SK-N-SH (cell line): ENCODE data around the gene CENPT. TPM values are rescaled to one million over a fixed set of nuclear protein-coding genes. Genes with fewer than 3 reads are reported as not detected.

Source experiments
- CTCF ChIA-PET: fragments of 300-600, 350-600 bp; formaldehyde crosslinking; extraction: SDS; loops from one replicate; lab custom pipeline; 2021; lab: Yijun Ruan, JAX
- POLR2A ChIA-PET: fragments of 350-600 bp; sonication (Branson Sonifier 250); formaldehyde crosslinking; extraction: SDS; loops from one replicate; lab custom pipeline; 2020; ENCODE audit warnings: antibody characterized with exemption, inconsistent platforms; lab: Yijun Ruan, JAX
- DNase-seq: peaks from one replicate; pipeline ENCODE4 v3.0.0; 2012
- H2AFZ ChIP-seq: fragments of 200-600 bp; sonication (generic); 2 replicates; pipeline ENCODE4 v1.8.1; 2016; ENCODE audit warnings: antibody characterized with exemption, mild to moderate bottlenecking, low read depth
- H3F3A ChIP-seq: fragments of 200-600 bp; sonication (generic); replicated peaks from 2 replicates; pipeline ENCODE3; 2016; ENCODE audit warnings: antibody characterized with exemption, mild to moderate bottlenecking; ENCODE audit not compliant: insufficient read depth
- H3K27ac ChIP-seq, 2 experiments: fragments of 200-500 bp in 1 of 2; fragments of 200-600 bp in 1 of 2; sonication (Bioruptor generic) in 1 of 2; sonication (generic), shearing (Covaris generic) in 1 of 2; 2 replicates each; pipeline versions ENCODE4 v1.5.1 to v1.6.1; 2014 to 2016; ENCODE audit warnings: low read depth in 2 of 2, inconsistent platforms in 1 of 2, low read length in 1 of 2, mild to moderate bottlenecking in 1 of 2, mixed read lengths in 1 of 2
- H3K27me3 ChIP-seq: fragments of 200-600 bp; sonication (generic), shearing (Covaris generic); 2 replicates; pipeline ENCODE4 v1.6.1; 2016; ENCODE audit warnings: mixed run types; ENCODE audit not compliant: insufficient read depth
- H3K36me3 ChIP-seq, 2 experiments: fragments of 200-500 bp in 1 of 2; fragments of 200-600 bp in 1 of 2; sonication (Bioruptor generic) in 1 of 2; sonication (generic) in 1 of 2; replicated peaks in 1 of 2; 2 replicates each; pipeline versions ENCODE3 to v1.5.1; 2014 to 2016; ENCODE audit warnings: low read length in 1 of 2, mild to moderate bottlenecking in 1 of 2; ENCODE audit not compliant: insufficient read depth in 2 of 2, control insufficient read depth in 1 of 2
- H3K4me1 ChIP-seq, 2 experiments: fragments of 200-500 bp in 1 of 2; fragments of 200-600 bp in 1 of 2; sonication (Bioruptor generic) in 1 of 2; sonication (generic), shearing (Covaris generic) in 1 of 2; 2 replicates each; pipeline versions ENCODE4 v1.5.1 to v1.6.1; 2014 to 2016; ENCODE audit warnings: low read depth in 1 of 2, low read length in 1 of 2, mixed run types in 1 of 2; ENCODE audit not compliant: insufficient read depth in 2 of 2, control insufficient read depth in 1 of 2
- H3K4me2 ChIP-seq: fragments of 200-600 bp; sonication (generic), shearing (Covaris generic); 2 replicates; pipeline ENCODE4 v1.6.1; 2017; ENCODE audit warnings: mixed run types
- H3K4me3 ChIP-seq, 2 experiments: fragments of 200-500 bp in 1 of 2; fragments of 200-600 bp in 1 of 2; sonication (Bioruptor generic) in 1 of 2; sonication (generic), shearing (Covaris generic) in 1 of 2; 2 replicates each; pipeline versions ENCODE4 v1.5.1 to v1.8.1; 2014 to 2016; ENCODE audit warnings: low read depth in 2 of 2, inconsistent platforms in 1 of 2, low read length in 1 of 2, mild to moderate bottlenecking in 1 of 2, mixed read lengths in 1 of 2, moderate library complexity in 1 of 2
- H3K79me2 ChIP-seq: fragments of 200-600 bp; sonication (generic); 2 replicates; pipeline ENCODE4 v1.8.1; 2017; ENCODE audit warnings: mild to moderate bottlenecking; ENCODE audit not compliant: insufficient read depth
- H3K9ac ChIP-seq: fragments of 200-600 bp; sonication (generic); 2 replicates; pipeline ENCODE4 v1.6.1; 2017; ENCODE audit warnings: mixed run types
- H3K9me2 ChIP-seq: fragments of 200-600 bp; sonication (generic); 2 replicates; pipeline ENCODE4 v1.6.1; 2017; ENCODE audit warnings: mixed run types
- H3K9me3 ChIP-seq: fragments of 200-600 bp; sonication (generic); 2 replicates; pipeline ENCODE4 v1.6.1; 2017; ENCODE audit warnings: mixed run types, mild to moderate bottlenecking, moderate library complexity
- H4K20me1 ChIP-seq: fragments of 200-600 bp; sonication (generic); 2 replicates; pipeline ENCODE4 v1.6.1; 2017; ENCODE audit warnings: mild to moderate bottlenecking, mixed run types; ENCODE audit not compliant: insufficient read depth
- CTCF ChIP-seq: fragments of 200-600 bp; sonication (generic); IDR thresholded peaks from 2 replicates; pipeline ENCODE4 v1.6.1; 2017; ENCODE audit warnings: antibody characterized with exemption, mild to moderate bottlenecking, moderate library complexity
- EP300 ChIP-seq, 2 experiments: IDR thresholded peaks; 2 replicates each; pipeline versions ENCODE4 v1.4.0 to v1.6.1; 2012; ENCODE audit warnings: borderline replicate concordance in 1 of 2, low read depth in 1 of 2, low read length in 1 of 2
- EZH2phosphoT487 ChIP-seq: fragments of 200-600 bp; sonication (generic); IDR thresholded peaks from 2 replicates; pipeline ENCODE4 v1.6.1; 2017; ENCODE audit warnings: low read depth, mixed run types, mild to moderate bottlenecking, antibody characterized with exemption, moderate library complexity, borderline replicate concordance
- FOXJ3 ChIP-seq: sonication (generic); formaldehyde crosslinking; IDR thresholded peaks from 2 replicates; pipeline ENCODE4 v1.5.1; 2020; ENCODE audit warnings: mild to moderate bottlenecking, missing genetic modification reagents
- GABPA ChIP-seq: IDR thresholded peaks from 2 replicates; pipeline ENCODE4 v1.4.0; 2012; ENCODE audit warnings: low read depth, mild to moderate bottlenecking
- IRF3 ChIP-seq: fragments of 150-350 bp; IDR thresholded peaks from 2 replicates; pipeline ENCODE4 v1.6.1; 2016; ENCODE audit warnings: mild to moderate bottlenecking, low read depth, low read length
- MAX ChIP-seq: IDR thresholded peaks from 2 replicates; pipeline ENCODE4 v1.4.0; 2012; ENCODE audit warnings: low read depth
- MXI1 ChIP-seq: IDR thresholded peaks from 2 replicates; pipeline ENCODE4 v1.6.1; 2012; ENCODE audit warnings: mild to moderate bottlenecking, low read depth, low read length, improper control_type of control experiment
- RCOR1 ChIP-seq: fragments of 150-350 bp; IDR thresholded peaks from 2 replicates; pipeline ENCODE4 v1.6.1; 2017; ENCODE audit warnings: antibody characterized with exemption, low read length
- REST ChIP-seq: IDR thresholded peaks from 2 replicates; pipeline ENCODE4 v1.6.1; 2012; ENCODE audit warnings: mild to moderate bottlenecking, low read depth, low read length, moderate library complexity
- RFX5 ChIP-seq: IDR thresholded peaks from 2 replicates; pipeline ENCODE4 v1.6.1; 2012; ENCODE audit warnings: mild to moderate bottlenecking, improper control_type of control experiment, low read length
- RXRA ChIP-seq: IDR thresholded peaks from 2 replicates; pipeline ENCODE4 v1.4.0; 2012; ENCODE audit warnings: low read depth, mild to moderate bottlenecking, borderline replicate concordance
- TCF12 ChIP-seq: IDR thresholded peaks from 2 replicates; pipeline ENCODE4 v1.4.0; 2012
- USF1 ChIP-seq: IDR thresholded peaks from 2 replicates; pipeline ENCODE4 v1.4.0; 2012; ENCODE audit warnings: low read depth, borderline replicate concordance
- YY1 ChIP-seq: IDR thresholded peaks from 2 replicates; pipeline ENCODE4 v1.4.0; 2012; ENCODE audit warnings: low read depth, mild to moderate bottlenecking
- ZBTB33 ChIP-seq: IDR thresholded peaks from 2 replicates; pipeline ENCODE4 v1.4.0; 2012; ENCODE audit warnings: low read depth, borderline replicate concordance
- WGBS: methylation state at CpG from one replicate; pipeline ENCODE4 v1.1.6; 2017; ENCODE audit warnings: low lambda C conversion rate; 5-methylcytosine and 5-hydroxymethylcytosine counted together
- polyA plus RNA-seq, 3 experiments: library from polyadenylated mRNA; depleted of rRNA; stranded (reverse); fragments of >200 nt; gene quantifications; 2 replicates each; pipeline ENCODE4 v1.2.3, GENCODE V29; 2012

The CENPT gene
- polyA plus RNA-seq, 1 of the 3 experiments (the other 2 are of a cell fraction) = 48.6 TPM

- no peak for TF ChIP-seq USF1
- TF ChIP-seq TCF12 = no peak
- no peak for TF ChIP-seq RXRA
Observed at GRCh38 chr16:67873435-67874370, 26.2 kb upstream of the CENPT start (continued).

- Histone ChIP-seq H2AFZ (peak within 1 kb of the TSS; percentile 82; the same call in 1 of the 2 replicates), H3K9me3 (no peaks in the 10 kb centered on the region), H3K9me2 (no peaks in the 10 kb centered on the region), H3K36me3 (peaks cover 21 to 52% of the 10 kb centered on the region in 2 experiments), H3K27me3 (no peaks in the 10 kb centered on the region), H3K9ac (peak within 1 kb of the TSS; percentile 95), H3K4me2 (peak within 1 kb of the TSS; percentile 99), H3K79me2 (peaks cover 49% of the 10 kb centered on the region), H3K4me1 (peaks cover 11 to 13% of the 10 kb centered on the region in 2 experiments; a peak in 1 of 4 replicates), H3K27ac (peak within 1 kb of the TSS; percentile 64 to 66; a peak in 3 of 4 replicates), H3K4me3 (peak within 1 kb of the TSS; percentile 94 to 96), H4K20me1 (peaks cover 30% of the 10 kb centered on the region), H3F3A (peaks cover 22% of the 10 kb centered on the region)
- peak; percentile 95 for DNase-seq
- WGBS = 0% methylated on average over 19 of the region's 72 CpGs
- ChIA-PET CTCF (interaction anchor here (0.8 to 22.4 kb wide), 4 partner anchors 12 to 59 kb away, joined by 4 to 564 read pairs (median 28); partner anchors contain the start of genes CTRL, LCAT, NRN1L and PSMB10), POLR2A (interaction anchor here (1.3 to 1.4 kb wide), 2 partner anchors 10 to 12 kb away, joined by 5 to 6 read pairs; partner anchors contain the start of gene NRN1L)
- peak; percentile 70; the same call in 1 of the 2 replicates for TF ChIP-seq ZBTB33
- TF ChIP-seq RCOR1 = no peak
- TF ChIP-seq RFX5 = no peak
- peak; percentile 30; the same call in 1 of the 2 replicates for TF ChIP-seq REST
- no peak for TF ChIP-seq FOXJ3
- peak; percentile 78; the same call in 1 of the 2 replicates for TF ChIP-seq MAX
- TF ChIP-seq IRF3 = no peak
- no peak for TF ChIP-seq CTCF
- no peak for TF ChIP-seq EZH2phosphoT487
- peak; percentile 29; the same call in 1 of the 2 replicates for TF ChIP-seq YY1
- peak; percentile 90 for TF ChIP-seq GABPA
- peak in 1 of 2 experiments; percentile 54; a peak in 1 of 4 replicates for TF ChIP-seq EP300 (IDR thresholded peaks at IDR 0.05; ENCODE audit: borderline replicate concordance in 1 of 2, low read depth in 1 of 2, low read length in 1 of 2)
- peak; percentile 49; the same call in 1 of the 2 replicates for TF ChIP-seq MXI1
- TF ChIP-seq TCF12 = no peak
Observed at GRCh38 chr16:67872631-67873434, 25.3 kb upstream of the CENPT start, which contains the start of gene EDC4. EDC4 (plus strand) TSS chr16:67873052; CDS start chr16:67873262, 210 bp downstream.
